MM.1S (cell line): ENCODE results near the gene HSD17B14.

ENCODE experiments used
- EZH2 ChIP-seq: fragments of 300-600 bp; sonication (generic); optimal IDR thresholded peaks from 2 replicates; pipeline ENCODE3; 2017; ENCODE audit warnings: low read depth, mild to moderate bottlenecking, antibody characterized with exemption, low read length, mixed read lengths
- TF ChIP-seq, protein P1 (sequence below): fragments of 300-600 bp; sonication (generic); IDR thresholded peaks from 2 replicates; pipeline ENCODE4 v1.5.1; 2016; ENCODE audit warnings: antibody characterized with exemption, low read length, mixed read lengths

DNA sequence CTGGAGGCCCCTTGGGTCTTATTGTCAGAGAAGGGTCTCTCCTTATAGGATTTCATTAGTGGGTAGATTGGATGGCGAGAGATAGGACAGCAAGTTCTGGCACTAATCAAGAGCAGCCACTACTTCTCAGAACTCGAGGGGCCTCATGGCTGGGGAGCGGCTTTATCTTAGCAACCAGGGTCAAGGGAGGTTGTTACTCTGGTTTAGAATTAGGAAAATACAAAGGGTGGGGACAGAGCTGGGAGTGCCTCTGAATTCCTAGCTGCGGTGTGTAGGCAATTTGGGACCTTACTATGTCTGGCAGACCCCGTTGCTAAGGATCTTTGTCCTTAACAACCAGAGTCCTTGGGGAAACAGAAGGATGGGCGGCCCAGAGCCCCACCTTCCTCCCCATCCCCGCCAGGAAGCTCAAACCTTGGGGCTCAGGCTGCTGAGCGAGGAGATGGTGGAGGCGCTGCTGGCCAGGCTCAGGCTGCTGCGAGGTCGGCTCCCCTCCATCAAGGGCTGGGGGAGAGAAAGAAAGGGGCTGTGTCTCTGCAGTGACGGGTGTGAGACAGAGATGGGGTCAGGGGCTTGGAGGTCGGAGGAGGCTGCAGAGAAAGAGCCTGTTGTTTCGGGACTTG lies 30.9 kb upstream of the HSD17B14 start:
- TF ChIP-seq, protein P1, sequence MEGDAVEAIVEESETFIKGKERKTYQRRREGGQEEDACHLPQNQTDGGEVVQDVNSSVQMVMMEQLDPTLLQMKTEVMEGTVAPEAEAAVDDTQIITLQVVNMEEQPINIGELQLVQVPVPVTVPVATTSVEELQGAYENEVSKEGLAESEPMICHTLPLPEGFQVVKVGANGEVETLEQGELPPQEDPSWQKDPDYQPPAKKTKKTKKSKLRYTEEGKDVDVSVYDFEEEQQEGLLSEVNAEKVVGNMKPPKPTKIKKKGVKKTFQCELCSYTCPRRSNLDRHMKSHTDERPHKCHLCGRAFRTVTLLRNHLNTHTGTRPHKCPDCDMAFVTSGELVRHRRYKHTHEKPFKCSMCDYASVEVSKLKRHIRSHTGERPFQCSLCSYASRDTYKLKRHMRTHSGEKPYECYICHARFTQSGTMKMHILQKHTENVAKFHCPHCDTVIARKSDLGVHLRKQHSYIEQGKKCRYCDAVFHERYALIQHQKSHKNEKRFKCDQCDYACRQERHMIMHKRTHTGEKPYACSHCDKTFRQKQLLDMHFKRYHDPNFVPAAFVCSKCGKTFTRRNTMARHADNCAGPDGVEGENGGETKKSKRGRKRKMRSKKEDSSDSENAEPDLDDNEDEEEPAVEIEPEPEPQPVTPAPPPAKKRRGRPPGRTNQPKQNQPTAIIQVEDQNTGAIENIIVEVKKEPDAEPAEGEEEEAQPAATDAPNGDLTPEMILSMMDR: no peak
- no peak for TF ChIP-seq EZH2
